ENCODE data around the gene PILRB. TPM values are rescaled to one million over a fixed set of nuclear protein-coding genes. Genes with fewer than 3 reads are reported as not detected.
A peak's percentile ranks its signal among the peaks of the same experiment; 100 is the strongest.

The PILRB gene
- polyA plus RNA-seq, 3 donors = 1.7 to 62.6 (median 2.2) TPM

- no peak overlapping the region for H3K9ac ChIP-seq (ENCODE audit: insufficient read depth, low read length, poor library complexity, severe bottlenecking)
- H2AFZ ChIP-seq (ENCODE audit: insufficient read depth, low read depth, low read length, poor library complexity, severe bottlenecking) = no peak overlapping the region
- peak overlapping the region in 1 of 3 experiments; percentile 24 for H3K4me3 ChIP-seq (replicated peaks in 1 of 3; ENCODE audit: low read depth in 2 of 3, low read length in 3 of 3)
- H3K4me1 ChIP-seq (ENCODE audit: control insufficient read depth in 1 of 2, insufficient read depth in 2 of 2, low read length in 2 of 2) = peaks cover 19 to 25% of the 10 kb centered on the region in 2 donors
- Mint-ChIP-seq H3K27me3 (ENCODE audit: low read depth in 3 of 3) (peaks cover 0 to 3% (median 2%) of the 10 kb centered on the region in 3 donors), H3K27ac (peak overlapping the region in 6 of 7 donors; percentile 53 to 83 (median 72)), H3K9me3 (no peaks in the 10 kb centered on the region), H3K4me3 (no peak overlapping the region), H3K36me3 (peaks cover 64 to 96% of the 10 kb centered on the region in 2 donors), H3K4me1 (peaks cover 28% of the 10 kb centered on the region)
- H4K20me1 ChIP-seq (ENCODE audit: insufficient read depth, low read length) = no peaks in the 10 kb centered on the region
- intact Hi-C loops (cut with micrococcal nuclease) = loop anchor here (5.0 to 10.0 kb wide), 2 partner anchors 48 to 214 kb away; partner anchors contain the start of gene LAMTOR4 (in 1 of the 2)
- H3K4me2 ChIP-seq (replicated peaks; ENCODE audit: extremely low read depth, low read length, poor library complexity, severe bottlenecking) = no peak overlapping the region
- H3K9me3 ChIP-seq (replicated peaks in 1 of 2; ENCODE audit: control insufficient read depth in 1 of 2, insufficient read depth in 1 of 2, low read length in 2 of 2) = no peaks in the 10 kb centered on the region
- no peak for DNase-seq
- no peaks in the 10 kb centered on the region for H3K27me3 ChIP-seq (ENCODE audit: control insufficient read depth in 2 of 2, insufficient read depth in 2 of 2, low read length in 2 of 2)
- peaks cover 2% of the 10 kb centered on the region for H3K79me2 ChIP-seq (ENCODE audit: insufficient read depth, low read length)
- H3K36me3 ChIP-seq (replicated peaks in 1 of 2; ENCODE audit: control insufficient read depth in 1 of 2, insufficient read depth in 2 of 2, low read length in 2 of 2) = peaks cover 67 to 96% of the 10 kb centered on the region in 2 donors
- no peak for TF ChIP-seq CTCF (IDR thresholded peaks at IDR 0.05)
- peak overlapping the region in 1 of 2 donors; percentile 62 for H3K27ac ChIP-seq (ENCODE audit: low read depth in 1 of 2, low read length in 2 of 2)
- 97% methylated on average over 4 of the region's 8 CpGs for WGBS (ENCODE audit: insufficient coverage)
Measured at GRCh38 chr7:100358857-100359212, 918 bp downstream of the PILRB start.

- H3K27ac Mint-ChIP-seq = peak overlapping the region in 6 of 7 donors; percentile 58 to 78 (median 74)
- H3K36me3 Mint-ChIP-seq = peaks cover 63 to 89% of the 10 kb centered on the region in 2 donors
- H3K9me3 ChIP-seq (replicated peaks in 1 of 2; ENCODE audit: control insufficient read depth in 1 of 2, insufficient read depth in 1 of 2, low read length in 2 of 2) = no peaks in the 10 kb centered on the region
- intact Hi-C loops (cut with micrococcal nuclease) = no loop called here
- 93% methylated on average over 2 of the region's 3 CpGs for WGBS (ENCODE audit: insufficient coverage)
- peaks cover 54 to 85% of the 10 kb centered on the region in 2 donors for H3K36me3 ChIP-seq (replicated peaks in 1 of 2; ENCODE audit: control insufficient read depth in 1 of 2, insufficient read depth in 2 of 2, low read length in 2 of 2)
- H3K4me1 ChIP-seq (ENCODE audit: control insufficient read depth in 1 of 2, insufficient read depth in 2 of 2, low read length in 2 of 2) = peaks cover 28 to 35% of the 10 kb centered on the region in 2 donors
- no peak overlapping the region for H2AFZ ChIP-seq (ENCODE audit: insufficient read depth, low read depth, low read length, poor library complexity, severe bottlenecking)
- H3K4me1 Mint-ChIP-seq = peaks cover 39% of the 10 kb centered on the region
- H3K4me3 Mint-ChIP-seq = no peak overlapping the region
- peak overlapping the region; percentile 13 for H3K9ac ChIP-seq (ENCODE audit: insufficient read depth, low read length, poor library complexity, severe bottlenecking)
- peak overlapping the region; percentile 21 to 66 for H3K27ac ChIP-seq (ENCODE audit: low read depth in 1 of 2, low read length in 2 of 2)
- no peak overlapping the region for H3K4me3 ChIP-seq (replicated peaks in 1 of 3; ENCODE audit: low read depth in 2 of 3, low read length in 3 of 3)
- peaks cover 0 to 3% (median 0%) of the 10 kb centered on the region in 3 donors for H3K27me3 Mint-ChIP-seq (ENCODE audit: low read depth in 3 of 3)
- no peaks in the 10 kb centered on the region for H3K27me3 ChIP-seq (ENCODE audit: control insufficient read depth in 2 of 2, insufficient read depth in 2 of 2, low read length in 2 of 2)
- DNase-seq = no peak
- H4K20me1 ChIP-seq (ENCODE audit: insufficient read depth, low read length) = no peaks in the 10 kb centered on the region
- no peak overlapping the region for H3K4me2 ChIP-seq (replicated peaks; ENCODE audit: extremely low read depth, low read length, poor library complexity, severe bottlenecking)
- H3K79me2 ChIP-seq (ENCODE audit: insufficient read depth, low read length) = peaks cover 2% of the 10 kb centered on the region
- H3K9me3 Mint-ChIP-seq = no peaks in the 10 kb centered on the region
- TF ChIP-seq CTCF (IDR thresholded peaks at IDR 0.05) = no peak
Measured at GRCh38 chr7:100360135-100360854, 2.4 kb downstream of the PILRB start.
